GM18498 (cell line): ENCODE measurements around the gene SLC22A14.
"Not testable (repeated sequence)": the region's sequence is repeated elsewhere in the genome, so short reads cannot be mapped to it uniquely, and the experiment has no call there.

ENCODE experiments used
- ATAC-seq: cut with Tn5 transposase; IDR thresholded peaks from one replicate; pipeline ENCODE4 v1.9.1; 2021; ENCODE audit warnings: mild to moderate bottlenecking, moderate library complexity; ENCODE audit not compliant: unreplicated experiment

SLC22A14 gene

DNA sequence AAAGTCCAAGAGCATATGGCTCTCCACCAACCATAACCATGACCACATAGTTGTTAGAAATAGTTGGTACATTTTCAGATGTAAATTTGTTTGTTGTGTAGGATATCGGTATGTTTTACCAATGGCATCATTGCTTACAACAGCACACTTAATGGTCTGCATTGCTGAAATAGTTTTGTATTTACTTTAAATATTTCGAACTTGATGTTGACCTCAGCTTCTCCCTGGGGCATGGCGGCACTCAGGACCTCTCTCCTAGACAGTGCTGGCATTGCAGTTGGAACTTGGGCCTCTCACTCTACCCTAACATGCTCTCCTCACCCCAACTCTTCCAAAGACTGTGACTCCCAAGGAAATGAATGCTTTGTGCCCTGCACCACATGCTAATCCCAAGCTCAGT lies 11.5 kb upstream of the SLC22A14 start:
- no peak for ATAC-seq

- ATAC-seq = no peak
Observed at GRCh38 chr3:38271553-38271952, 10.5 kb upstream of the SLC22A14 start.

GRCh38 chr3:38274864-38275649 lies 7.0 kb upstream of the SLC22A14 start:
- no peak for ATAC-seq

DNA sequence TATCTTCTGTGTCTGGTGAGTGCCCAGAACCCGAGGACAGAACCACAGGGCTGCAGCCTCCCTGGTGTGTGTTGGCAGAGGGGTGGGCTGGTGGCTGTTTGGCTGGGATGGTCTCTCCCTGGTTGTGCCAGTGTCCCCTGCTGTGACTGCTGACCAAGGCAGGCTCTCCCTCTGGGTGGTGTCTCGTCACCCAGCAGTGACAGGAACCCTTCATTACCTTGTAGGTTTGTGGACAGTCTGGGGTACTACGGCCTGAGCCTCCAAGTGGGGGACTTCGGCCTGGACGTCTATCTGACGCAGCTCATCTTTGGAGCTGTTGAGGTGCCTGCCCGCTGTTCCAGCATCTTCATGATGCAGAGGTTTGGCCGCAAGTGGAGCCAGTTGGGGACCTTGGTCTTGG lies 6.4 kb upstream of the SLC22A14 start:
- ATAC-seq = no peak

GRCh38 chr3:38276081-38276916 lies 5.8 kb upstream of the SLC22A14 start:
- ATAC-seq = no peak

GRCh38 chr3:38276917-38277630 lies 5.0 kb upstream of the SLC22A14 start:
- no peak for ATAC-seq

- ATAC-seq = no peak
Observed at GRCh38 chr3:38278841-38279240, 3.3 kb upstream of the SLC22A14 start.

GRCh38 chr3:38283810-38284755 lies 2.0 kb downstream of the SLC22A14 start:
- ATAC-seq = no peak

GRCh38 chr3:38284756-38285150 lies 2.7 kb downstream of the SLC22A14 start:
- no peak for ATAC-seq

DNA sequence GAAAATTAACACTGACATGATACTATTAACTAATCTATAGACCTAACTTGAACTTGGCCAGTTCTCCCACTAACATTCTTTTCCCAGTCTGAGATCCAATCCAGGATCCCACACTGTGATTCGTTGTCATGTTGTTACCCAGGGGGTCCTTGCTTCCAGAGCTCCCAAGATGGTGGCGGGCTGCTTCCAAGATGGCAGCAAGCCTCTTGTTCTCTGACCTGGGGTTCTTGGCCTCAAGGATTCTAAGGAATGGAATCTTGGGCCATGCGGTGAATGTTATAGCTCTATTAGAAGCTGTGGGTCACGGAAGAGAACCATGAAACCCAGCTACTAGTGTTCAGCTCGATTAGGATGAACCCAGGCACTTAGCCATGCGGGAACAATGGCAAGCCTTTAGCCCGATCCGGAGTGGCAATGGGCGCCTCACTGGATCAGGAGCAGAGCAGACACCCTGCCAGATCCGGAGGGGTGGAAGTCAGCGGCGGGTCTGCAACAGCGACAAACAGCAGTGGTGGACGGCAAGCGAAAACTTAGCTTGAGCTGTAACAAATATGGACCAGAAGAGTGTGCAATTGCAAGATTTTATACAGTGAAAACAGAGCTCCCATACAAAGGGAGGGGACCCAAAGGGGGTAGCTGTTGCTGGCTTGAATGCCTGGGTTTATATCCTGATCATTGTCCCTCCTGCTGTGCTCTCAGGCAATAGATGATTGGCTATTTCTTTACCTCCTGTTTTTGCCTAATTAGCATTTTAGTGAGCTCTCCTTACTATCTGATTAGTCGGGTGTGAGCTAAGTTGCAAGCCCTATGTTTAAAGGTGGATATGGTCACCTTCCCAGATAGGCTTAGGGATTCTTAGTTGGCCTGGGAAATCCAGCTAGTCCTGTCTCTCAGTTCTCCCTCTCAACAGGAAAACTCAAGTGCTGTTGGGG lies 7.5 kb downstream of the SLC22A14 start:
- not testable (repeated sequence) for ATAC-seq

DNA sequence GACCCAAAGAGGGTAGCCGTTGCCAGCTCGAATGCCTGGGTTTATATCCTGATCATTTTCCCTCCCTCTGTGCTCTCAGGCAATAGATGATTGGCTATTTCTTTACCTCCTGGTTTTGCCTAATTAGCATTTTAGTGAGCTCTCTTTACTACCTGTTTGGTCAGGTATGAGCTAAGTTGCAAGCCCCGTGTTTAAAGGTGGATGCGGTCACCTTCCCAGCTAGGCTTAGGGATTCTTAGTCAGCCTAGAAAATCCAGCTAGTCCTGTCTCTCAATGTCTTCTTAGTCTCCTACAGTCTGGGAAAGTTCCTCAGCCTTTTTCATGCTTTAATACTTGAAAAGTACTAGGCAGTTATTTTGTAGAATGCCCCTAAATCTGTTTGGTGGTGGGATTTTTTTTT lies 15.0 kb downstream of the SLC22A14 start:
- ATAC-seq = not testable (repeated sequence)

GRCh38 chr3:38297537-38297936 lies 15.4 kb downstream of the SLC22A14 start:
- no peak for ATAC-seq

GRCh38 chr3:38297947-38298711 lies 16.0 kb downstream of the SLC22A14 start:
- ATAC-seq = no peak

GRCh38 chr3:38306941-38307340 lies 24.8 kb downstream of the SLC22A14 start:
- no peak for ATAC-seq

DNA sequence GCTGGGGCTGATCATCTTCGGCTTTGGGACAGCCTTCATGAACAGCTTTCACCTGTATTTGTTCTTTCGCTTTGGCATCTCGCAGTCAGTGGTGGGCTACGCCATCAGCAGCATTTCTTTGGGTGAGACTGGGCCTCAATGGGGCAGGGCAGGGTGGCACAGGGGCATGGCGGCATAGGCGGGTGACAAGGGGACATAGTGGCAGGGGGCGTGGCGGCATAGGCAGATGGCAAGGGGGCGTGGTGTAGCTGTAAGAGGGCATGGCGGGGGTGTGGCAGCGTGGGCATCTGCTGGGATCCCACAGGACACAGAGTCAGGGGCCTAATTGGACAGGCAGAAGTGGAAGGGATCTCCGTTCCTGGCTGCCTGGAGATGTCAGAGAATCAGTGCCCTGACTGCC lies 25.5 kb downstream of the SLC22A14 start:
- ATAC-seq = no peak

GRCh38 chr3:38308456-38308855 lies 26.4 kb downstream of the SLC22A14 start:
- ATAC-seq = no peak

- no peak for ATAC-seq
Observed at GRCh38 chr3:38311476-38311875, 29.4 kb downstream of the SLC22A14 start.

GRCh38 chr3:38311941-38312340 lies 29.8 kb downstream of the SLC22A14 start:
- ATAC-seq = no peak

DNA sequence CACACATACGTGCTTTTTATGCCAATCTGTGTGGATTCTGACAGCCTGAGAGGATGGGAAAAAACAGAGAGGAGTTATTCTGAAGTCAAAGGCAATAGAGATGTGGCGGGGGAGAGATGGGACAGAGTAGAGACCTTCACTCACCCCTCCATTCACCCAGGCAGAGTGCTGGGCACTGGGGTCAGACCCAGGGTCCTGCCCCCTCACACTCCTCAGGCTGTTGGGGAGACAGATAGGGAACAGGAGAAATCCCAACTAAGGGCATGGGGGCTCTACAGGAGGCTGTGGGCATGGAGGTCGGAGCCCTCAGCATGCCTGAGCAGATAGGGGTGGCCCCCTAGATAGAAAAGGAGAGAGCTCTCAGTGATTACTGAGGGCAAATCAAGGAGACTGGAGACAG lies 30.3 kb downstream of the SLC22A14 start:
- ATAC-seq = no peak
